Putamen (tissue), 1 donor: ENCODE data around the gene LCN2.

Source experiments
- DNase-seq: peaks from one replicate; pipeline ENCODE4 v3.0.0-alpha.2; 2016; ENCODE audit warnings: low spot score

LCN2 gene

GRCh38 chr9:128201441-128202369 is 52.5 kb downstream of the LCN2 start:
- peak; percentile 42 for DNase-seq

DNA sequence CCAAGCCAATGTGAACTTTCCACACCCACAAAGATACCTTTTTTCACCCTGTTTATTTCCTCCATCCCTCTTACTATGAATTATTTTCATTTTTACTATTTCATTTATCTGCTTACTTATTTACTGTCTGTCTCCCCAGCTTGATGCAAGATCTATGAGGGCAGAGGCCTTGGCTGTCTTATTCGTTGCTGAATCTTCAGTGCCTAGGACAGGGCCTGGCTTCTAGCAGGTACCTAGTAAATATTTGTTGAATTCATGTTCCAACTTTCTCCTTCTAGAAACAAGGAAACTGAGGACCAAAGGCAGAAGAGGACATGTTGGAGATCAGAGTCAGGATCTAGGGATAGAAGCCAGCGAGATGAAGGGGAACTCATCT is 53.4 kb downstream of the LCN2 start:
- DNase-seq: no peak
